ENCODE results near the gene ZNF75A. TPM values are rescaled to one million over a fixed set of nuclear protein-coding genes. Genes with fewer than 3 reads are reported as not detected.
A peak's percentile ranks its signal among the peaks of the same experiment; 100 is the strongest.

Gene ZNF75A
- total RNA-seq, 1 donor from 2014 or later, result 97.9 TPM

DNA sequence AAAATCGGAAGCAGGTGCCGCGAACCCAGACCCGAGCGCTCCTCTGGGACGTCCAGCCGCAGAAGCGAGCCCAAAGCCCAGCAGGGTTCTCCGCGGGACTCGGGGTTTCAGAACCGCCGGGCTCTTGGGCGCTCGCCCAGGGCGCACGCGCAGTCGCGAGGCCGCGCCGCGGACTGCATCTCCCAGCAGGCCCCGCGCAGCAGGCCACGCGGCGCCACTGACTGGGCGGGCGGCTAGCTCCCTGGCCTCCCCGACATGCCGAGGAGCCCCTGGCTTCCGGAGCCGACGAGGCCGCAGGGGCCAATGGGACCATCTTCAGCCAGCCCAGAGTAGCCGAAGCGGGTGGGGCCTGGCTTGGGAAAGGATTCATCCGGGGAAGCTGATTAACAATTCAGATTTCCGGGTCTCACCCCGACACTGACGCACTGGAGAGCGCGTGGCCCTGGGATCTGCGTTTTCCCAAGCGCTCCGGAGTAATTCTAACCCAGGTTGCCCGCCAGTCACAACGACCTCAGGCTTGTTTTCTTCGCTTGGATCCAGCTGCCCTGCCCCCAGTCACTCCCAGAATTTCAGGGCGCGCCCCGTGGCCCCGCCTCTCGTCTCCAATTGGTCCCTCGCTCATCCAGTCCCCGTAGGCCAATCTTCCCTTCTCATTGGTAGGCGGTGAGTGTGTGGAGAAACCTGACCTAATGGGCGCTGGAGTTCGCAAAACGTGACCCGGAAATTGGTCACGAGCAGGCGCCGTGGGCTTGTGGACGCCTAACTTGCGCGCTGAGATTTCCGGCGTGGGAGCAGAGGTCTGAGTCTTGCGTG lies 22.4 kb upstream of the ZNF75A start, which contains the start of gene ZNF263:
Gene ZNF263, plus strand, starts transcription at position 762 of the 813 bp plus-strand sequence. CDS start 328 bp downstream, outside the sequence.
- TF ChIP-seq, protein P1, sequence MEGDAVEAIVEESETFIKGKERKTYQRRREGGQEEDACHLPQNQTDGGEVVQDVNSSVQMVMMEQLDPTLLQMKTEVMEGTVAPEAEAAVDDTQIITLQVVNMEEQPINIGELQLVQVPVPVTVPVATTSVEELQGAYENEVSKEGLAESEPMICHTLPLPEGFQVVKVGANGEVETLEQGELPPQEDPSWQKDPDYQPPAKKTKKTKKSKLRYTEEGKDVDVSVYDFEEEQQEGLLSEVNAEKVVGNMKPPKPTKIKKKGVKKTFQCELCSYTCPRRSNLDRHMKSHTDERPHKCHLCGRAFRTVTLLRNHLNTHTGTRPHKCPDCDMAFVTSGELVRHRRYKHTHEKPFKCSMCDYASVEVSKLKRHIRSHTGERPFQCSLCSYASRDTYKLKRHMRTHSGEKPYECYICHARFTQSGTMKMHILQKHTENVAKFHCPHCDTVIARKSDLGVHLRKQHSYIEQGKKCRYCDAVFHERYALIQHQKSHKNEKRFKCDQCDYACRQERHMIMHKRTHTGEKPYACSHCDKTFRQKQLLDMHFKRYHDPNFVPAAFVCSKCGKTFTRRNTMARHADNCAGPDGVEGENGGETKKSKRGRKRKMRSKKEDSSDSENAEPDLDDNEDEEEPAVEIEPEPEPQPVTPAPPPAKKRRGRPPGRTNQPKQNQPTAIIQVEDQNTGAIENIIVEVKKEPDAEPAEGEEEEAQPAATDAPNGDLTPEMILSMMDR (IDR thresholded peaks at IDR 0.05), result no peak
- peak; percentile 87 for ATAC-seq (ENCODE audit: low read depth)
- CTCF ChIA-PET, result interaction anchor here (0.7 to 2.6 kb wide), 3 partner anchors 16 to 118 kb away, joined by 4 to 8 read pairs (median 5); partner anchors contain the start of genes ZNF174 and ZSCAN32

DNA sequence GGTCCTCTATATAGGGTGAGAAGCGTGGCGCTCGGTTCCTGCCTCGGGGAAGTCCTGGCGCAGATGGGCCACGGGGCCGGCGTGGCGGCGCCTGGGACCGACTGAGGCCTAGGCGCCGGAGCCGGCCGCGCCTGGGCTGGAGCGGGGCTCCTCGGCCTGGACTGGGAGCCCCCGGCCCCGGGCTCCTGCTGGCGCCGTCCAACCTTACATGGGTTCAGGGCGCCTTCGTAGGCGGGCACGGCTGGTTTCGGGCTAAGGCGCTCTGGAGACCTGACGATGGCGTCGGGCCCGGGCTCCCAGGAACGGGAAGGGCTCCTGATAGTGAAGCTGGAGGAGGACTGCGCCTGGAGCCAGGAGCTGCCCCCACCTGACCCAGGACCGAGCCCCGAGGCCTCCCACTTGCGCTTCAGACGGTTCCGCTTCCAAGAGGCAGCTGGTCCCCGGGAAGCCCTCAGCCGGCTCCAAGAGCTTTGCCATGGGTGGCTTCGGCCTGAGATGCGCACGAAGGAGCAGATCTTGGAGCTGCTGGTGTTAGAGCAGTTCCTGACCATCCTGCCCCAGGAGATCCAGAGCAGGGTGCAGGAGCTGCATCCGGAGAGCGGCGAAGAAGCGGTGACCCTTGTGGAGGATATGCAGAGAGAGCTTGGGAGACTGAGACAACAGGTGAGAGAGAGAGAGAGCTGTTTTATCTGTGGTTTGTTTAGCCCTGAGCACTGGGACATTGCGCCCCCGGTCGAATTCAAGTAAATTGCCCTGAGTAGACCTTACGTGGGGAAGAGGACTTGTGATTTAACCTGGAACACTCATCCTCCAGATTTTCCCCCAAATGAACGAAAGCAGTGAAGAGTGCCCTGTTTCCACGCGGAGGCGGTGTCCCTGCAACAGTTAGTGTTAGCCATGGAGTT lies 21.5 kb upstream of the ZNF75A start:
- H3K9me3 Mint-ChIP-seq, result peaks cover 3% of the 10 kb centered on the region
- DNase-seq (no peak), ATAC-seq (ENCODE audit: low read depth) (no peak)
- peaks cover 53% of the 10 kb centered on the region for H3K36me3 Mint-ChIP-seq (ENCODE audit: low read depth)
- H3K27me3 Mint-ChIP-seq, result no peaks in the 10 kb centered on the region
- H3K27ac Mint-ChIP-seq, result peak overlapping the region; percentile 99
- ChIA-PET POLR2A (interaction anchor here (0.6 to 3.3 kb wide), 27 partner anchors 9 to 1034 kb away, joined by 3 to 82 read pairs (median 4); partner anchors contain the start of genes FLYWCH2, NAA60, TIGD7 and ZNF174), CTCF (interaction anchor here (2.6 kb wide), 1 partner anchor 17 kb away, joined by 8 read pairs; no protein-coding TSS in a partner anchor)
- H3K4me3 Mint-ChIP-seq, result peak overlapping the region; percentile 95
- intact Hi-C loops (cut with micrococcal nuclease), result loop anchor here (1.0 to 5.0 kb wide), 9 partner anchors 19 to 434 kb away; partner anchors contain the start of genes NAA60, SLX4, TIGD7 and TRAP1
- H3K4me1 Mint-ChIP-seq, result peaks cover 40% of the 10 kb centered on the region
- TF ChIP-seq, protein P1 (IDR thresholded peaks at IDR 0.05), result no peak

More for the DNA sequence above, 22.4 kb upstream of the ZNF75A start, which contains the start of gene ZNF263:
- H3K36me3 Mint-ChIP-seq (ENCODE audit: low read depth), result peaks cover 44% of the 10 kb centered on the region
- H3K4me3 Mint-ChIP-seq, result peak within 1 kb of the TSS; percentile 95
- H3K9me3 Mint-ChIP-seq, result no peaks in the 10 kb centered on the region
- intact Hi-C loops (cut with micrococcal nuclease), result loop anchor here (1.0 to 5.0 kb wide), 13 partner anchors 19 to 434 kb away; partner anchors contain the start of genes NAA60, SLX4, THOC6 and TIGD7
- H3K4me1 Mint-ChIP-seq, result peaks cover 40% of the 10 kb centered on the region
- H3K27ac Mint-ChIP-seq, result peak within 1 kb of the TSS; percentile 99
- H3K27me3 Mint-ChIP-seq, result no peaks in the 10 kb centered on the region
- peak; percentile 89 for DNase-seq
- POLR2A ChIA-PET, result interaction anchor here (0.6 to 3.3 kb wide), 36 partner anchors 10 to 1134 kb away, joined by 3 to 82 read pairs (median 4); partner anchors contain the start of genes CLUAP1, CORO7, FLYWCH2 and NAA60

DNA sequence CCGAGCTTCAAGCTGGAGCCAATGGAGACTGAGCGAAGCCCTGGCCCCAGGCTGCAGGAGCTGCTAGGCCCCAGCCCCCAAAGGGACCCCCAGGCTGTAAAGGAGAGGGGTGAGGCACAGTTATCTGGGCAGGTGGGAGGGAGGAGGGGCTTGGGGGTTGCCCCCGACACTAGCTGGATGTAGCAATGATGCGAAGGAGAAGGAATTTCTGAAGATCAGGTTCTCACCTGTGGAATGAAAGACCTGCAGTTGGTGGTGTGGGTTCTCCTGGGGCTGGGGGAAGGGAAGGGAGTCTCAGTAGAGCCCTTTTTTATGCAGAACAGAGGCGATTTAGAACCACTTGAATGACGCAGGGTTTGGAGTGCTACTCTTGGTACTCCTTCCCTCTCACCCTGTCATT lies 20.2 kb upstream of the ZNF75A start:
- Mint-ChIP-seq H3K4me1 (peaks cover 40% of the 10 kb centered on the region), H3K27ac (no peak overlapping the region), H3K4me3 (peak overlapping the region; percentile 95), H3K27me3 (no peaks in the 10 kb centered on the region), H3K36me3 (ENCODE audit: low read depth) (peaks cover 66% of the 10 kb centered on the region), H3K9me3 (peaks cover 3% of the 10 kb centered on the region)
- DNase-seq, result no peak
- ChIA-PET POLR2A (interaction anchor here (2.7 kb wide), 1 partner anchor 12 kb away, joined by 17 read pairs; no protein-coding TSS in a partner anchor), CTCF (no interaction called here)
- intact Hi-C loops (cut with micrococcal nuclease), result no loop called here
- TF ChIP-seq, protein P1 (IDR thresholded peaks at IDR 0.05), result no peak
- ATAC-seq (ENCODE audit: low read depth), result no peak

DNA sequence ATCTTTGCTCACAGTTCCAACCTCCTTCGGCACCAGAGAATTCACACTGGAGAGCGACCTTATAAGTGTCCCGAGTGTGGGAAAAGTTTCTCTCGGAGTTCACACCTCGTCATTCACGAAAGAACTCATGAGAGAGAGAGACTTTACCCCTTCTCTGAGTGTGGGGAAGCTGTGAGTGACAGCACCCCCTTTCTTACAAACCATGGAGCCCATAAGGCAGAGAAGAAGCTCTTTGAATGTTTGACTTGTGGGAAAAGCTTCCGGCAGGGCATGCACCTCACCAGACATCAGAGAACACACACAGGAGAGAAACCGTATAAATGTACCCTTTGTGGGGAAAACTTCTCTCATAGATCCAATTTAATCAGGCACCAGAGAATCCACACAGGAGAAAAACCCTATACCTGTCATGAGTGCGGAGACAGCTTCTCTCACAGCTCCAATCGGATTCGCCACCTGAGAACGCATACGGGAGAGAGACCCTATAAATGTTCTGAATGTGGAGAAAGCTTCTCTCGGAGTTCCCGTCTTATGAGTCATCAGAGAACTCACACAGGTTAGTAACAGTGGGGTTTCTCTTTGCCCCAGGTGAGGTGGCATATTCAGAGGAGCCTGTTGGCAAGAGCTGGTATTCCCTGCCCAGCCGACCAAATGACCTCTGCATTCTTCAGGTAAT lies 15.2 kb upstream of the ZNF75A start:
- POLR2A ChIA-PET, result interaction anchor here (1.1 kb wide), 1 partner anchor 15 kb away, joined by 3 read pairs; the partner anchor contains the start of genes TIGD7 and ZNF75A
- no peak for DNase-seq
- no peaks in the 10 kb centered on the region for H3K27me3 Mint-ChIP-seq

More for the DNA sequence above, 15.2 kb upstream of the ZNF75A start:
- Mint-ChIP-seq H3K36me3 (ENCODE audit: low read depth) (peaks cover 91% of the 10 kb centered on the region), H3K4me3 (no peak overlapping the region), H3K9me3 (peaks cover 18% of the 10 kb centered on the region), H3K4me1 (peaks cover 21% of the 10 kb centered on the region), H3K27ac (peak overlapping the region; percentile 41)
- intact Hi-C loops (cut with micrococcal nuclease), result no loop called here
- ATAC-seq (ENCODE audit: low read depth), result no peak
- TF ChIP-seq, protein P1 (IDR thresholded peaks at IDR 0.05), result no peak
- CTCF ChIA-PET, result interaction anchor here (1.3 kb wide), 1 partner anchor 15 kb away, joined by 3 read pairs; no protein-coding TSS in a partner anchor

Measured in activated B cell treated with CpG ODN at 0.5 μM for 24 hours (primary cell).